GM21515 (cell line): ENCODE results near the gene CPEB3.
"Not testable (repeated sequence)": the region's sequence is repeated elsewhere in the genome, so short reads cannot be mapped to it uniquely, and the experiment has no call there.

Experiments
- ATAC-seq: cut with Tn5 transposase; IDR thresholded peaks from one replicate; pipeline ENCODE4 v1.9.1; 2021; ENCODE audit not compliant: unreplicated experiment

Gene CPEB3

GRCh38 chr10:92215222-92215621, 75.7 kb downstream of the CPEB3 start:
- not testable (repeated sequence) for ATAC-seq

GRCh38 chr10:92213049-92213448, 77.8 kb downstream of the CPEB3 start:
- ATAC-seq = no peak

- ATAC-seq = no peak
These were observed 82.1 kb downstream of the CPEB3 start for GRCh38 chr10:92208736-92209135.

GRCh38 chr10:92208157-92208720, 82.6 kb downstream of the CPEB3 start:
- ATAC-seq = no peak

GRCh38 chr10:92207061-92207460, 83.8 kb downstream of the CPEB3 start:
- ATAC-seq = no peak

- ATAC-seq = no peak
These were observed 86.8 kb downstream of the CPEB3 start for GRCh38 chr10:92203919-92204623.

- ATAC-seq = no peak
These were observed 88.3 kb downstream of the CPEB3 start for GRCh38 chr10:92202536-92202935.

- ATAC-seq = no peak
These were observed 90.3 kb downstream of the CPEB3 start for GRCh38 chr10:92200564-92200963.

- ATAC-seq = no peak
These were observed 103.8 kb downstream of the CPEB3 start for GRCh38 chr10:92187101-92187500.

GRCh38 chr10:92184977-92185376, 105.9 kb downstream of the CPEB3 start:
- ATAC-seq = no peak

- ATAC-seq = no peak
These were observed 107.7 kb downstream of the CPEB3 start for GRCh38 chr10:92183199-92183598.

GRCh38 chr10:92181575-92181974, 109.3 kb downstream of the CPEB3 start:
- no peak for ATAC-seq

- no peak for ATAC-seq
These were observed 110.5 kb downstream of the CPEB3 start for GRCh38 chr10:92180399-92180798.

- ATAC-seq = no peak
These were observed 113.3 kb downstream of the CPEB3 start for GRCh38 chr10:92177546-92177945.

- ATAC-seq = no peak
These were observed 115.7 kb downstream of the CPEB3 start for GRCh38 chr10:92175164-92175563.

- no peak for ATAC-seq
These were observed 116.9 kb downstream of the CPEB3 start for GRCh38 chr10:92173996-92174395.

- no peak for ATAC-seq
These were observed 126.7 kb downstream of the CPEB3 start for GRCh38 chr10:92164036-92164696.

GRCh38 chr10:92162541-92162940, 128.3 kb downstream of the CPEB3 start:
- no peak for ATAC-seq

- ATAC-seq = no peak
These were observed 133.8 kb downstream of the CPEB3 start for GRCh38 chr10:92156874-92157773.

GRCh38 chr10:92150823-92151222, 140.1 kb downstream of the CPEB3 start:
- ATAC-seq = no peak

GRCh38 chr10:92149261-92149660, 141.6 kb downstream of the CPEB3 start:
- ATAC-seq = no peak
